A172 (cell line): ENCODE results near the gene PCP2. TPM values are rescaled to one million over a fixed set of nuclear protein-coding genes. Genes with fewer than 3 reads are reported as not detected.

Experiments used
- DNase-seq: peaks from one replicate; pipeline ENCODE4 v3.0.0-alpha.2; 2015; ENCODE audit warnings: low spot score
- total RNA-seq: library from RNA; depleted of rRNA; stranded (reverse); fragments of >200 nt; shearing (Covaris generic); gene quantifications from 2 replicates; pipeline ENCODE4 v1.2.3, GENCODE V29; 2014; rRNA removed

The PCP2 gene
- not detected in 2 replicates for total RNA-seq

DNA sequence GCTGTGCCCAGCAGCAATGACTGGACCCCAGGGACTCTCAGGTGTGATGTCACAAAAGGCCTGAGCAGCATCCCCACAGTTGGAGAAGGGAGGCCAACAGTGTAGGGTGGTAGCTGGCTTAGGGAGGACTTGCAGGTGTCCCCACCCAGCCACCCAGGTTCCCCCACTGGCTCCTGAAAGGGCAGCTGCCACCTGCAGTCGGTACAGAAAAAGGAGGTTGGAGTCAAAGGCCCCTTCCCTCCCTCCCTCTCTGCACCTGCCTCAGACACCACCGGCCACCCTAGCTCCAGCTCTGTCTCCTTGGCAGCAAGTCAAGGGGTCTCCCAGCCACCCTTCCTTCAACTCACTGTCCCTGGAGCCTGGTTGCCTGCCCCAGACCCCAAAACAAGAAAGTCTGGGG is at the start of gene PCP2:
Gene PCP2 (minus strand): TSS at position 22 of the 400 bp plus-strand sequence. CDS start 262 bp downstream, outside the sequence.
- no peak for DNase-seq

DNA sequence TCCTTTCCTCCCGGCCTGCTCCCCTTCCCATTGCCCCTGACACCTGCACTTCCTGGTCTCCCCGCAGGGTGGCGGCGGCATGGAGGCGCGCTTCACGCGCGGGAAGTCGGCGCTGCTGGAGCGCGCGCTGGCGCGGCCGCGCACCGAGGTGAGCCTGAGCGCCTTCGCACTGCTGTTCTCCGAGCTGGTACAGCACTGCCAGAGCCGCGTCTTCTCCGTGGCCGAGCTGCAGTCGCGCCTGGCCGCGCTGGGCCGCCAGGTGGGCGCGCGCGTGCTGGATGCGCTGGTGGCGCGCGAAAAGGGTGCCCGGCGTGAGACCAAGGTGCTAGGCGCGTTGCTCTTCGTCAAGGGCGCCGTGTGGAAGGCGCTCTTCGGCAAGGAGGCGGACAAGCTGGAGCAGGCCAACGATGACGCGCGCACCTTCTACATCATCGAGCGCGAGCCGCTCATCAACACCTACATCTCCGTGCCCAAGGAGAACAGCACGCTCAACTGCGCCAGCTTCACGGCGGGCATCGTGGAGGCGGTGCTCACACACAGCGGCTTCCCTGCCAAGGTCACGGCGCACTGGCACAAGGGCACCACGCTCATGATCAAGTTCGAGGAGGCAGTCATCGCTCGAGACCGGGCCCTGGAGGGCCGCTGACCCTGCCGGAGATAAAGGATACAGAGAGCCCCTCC is 48.8 kb upstream of the PCP2 start:
- DNase-seq, result no peak

DNA sequence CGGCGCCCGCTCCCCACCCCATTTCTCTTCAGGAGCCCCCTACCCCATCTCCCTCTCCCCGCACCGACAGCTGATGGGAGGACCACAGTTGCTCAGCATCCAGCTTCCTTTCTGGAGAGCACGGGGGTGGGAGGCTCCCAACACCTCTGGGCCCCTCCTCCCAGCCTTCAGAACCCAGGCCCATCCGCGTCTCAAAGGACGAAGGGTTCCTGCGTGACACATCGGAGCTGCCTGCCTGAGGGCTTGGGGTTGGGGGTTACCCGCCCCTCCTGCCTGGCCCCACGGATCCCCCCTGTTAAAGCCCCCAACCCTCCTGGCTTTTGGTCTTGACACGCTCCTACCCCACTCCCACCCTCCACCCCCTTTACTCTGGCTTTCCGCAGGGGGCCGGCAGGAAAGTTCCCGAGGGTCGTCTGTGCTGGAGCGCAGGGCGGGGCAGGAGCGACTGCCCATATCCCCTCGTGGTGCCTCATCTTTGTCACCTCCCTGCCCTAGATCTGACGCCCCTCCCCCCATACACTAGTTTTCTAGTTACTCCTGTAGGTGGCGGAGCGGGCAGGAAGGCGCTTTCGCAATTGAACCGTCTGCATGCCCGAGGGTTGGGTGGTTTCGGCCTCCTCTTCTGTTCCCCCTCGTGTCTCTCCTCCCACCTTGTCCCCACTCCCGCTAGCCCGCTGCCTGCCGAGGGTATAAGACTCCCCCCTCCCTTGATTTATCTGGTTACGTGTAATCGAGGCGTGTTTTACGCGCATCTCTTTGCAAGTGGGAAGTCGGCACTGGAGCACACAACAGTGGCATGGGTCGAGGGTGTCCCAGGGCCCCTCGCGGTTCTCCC is 48.0 kb upstream of the PCP2 start:
- DNase-seq, result peak; percentile 43

DNA sequence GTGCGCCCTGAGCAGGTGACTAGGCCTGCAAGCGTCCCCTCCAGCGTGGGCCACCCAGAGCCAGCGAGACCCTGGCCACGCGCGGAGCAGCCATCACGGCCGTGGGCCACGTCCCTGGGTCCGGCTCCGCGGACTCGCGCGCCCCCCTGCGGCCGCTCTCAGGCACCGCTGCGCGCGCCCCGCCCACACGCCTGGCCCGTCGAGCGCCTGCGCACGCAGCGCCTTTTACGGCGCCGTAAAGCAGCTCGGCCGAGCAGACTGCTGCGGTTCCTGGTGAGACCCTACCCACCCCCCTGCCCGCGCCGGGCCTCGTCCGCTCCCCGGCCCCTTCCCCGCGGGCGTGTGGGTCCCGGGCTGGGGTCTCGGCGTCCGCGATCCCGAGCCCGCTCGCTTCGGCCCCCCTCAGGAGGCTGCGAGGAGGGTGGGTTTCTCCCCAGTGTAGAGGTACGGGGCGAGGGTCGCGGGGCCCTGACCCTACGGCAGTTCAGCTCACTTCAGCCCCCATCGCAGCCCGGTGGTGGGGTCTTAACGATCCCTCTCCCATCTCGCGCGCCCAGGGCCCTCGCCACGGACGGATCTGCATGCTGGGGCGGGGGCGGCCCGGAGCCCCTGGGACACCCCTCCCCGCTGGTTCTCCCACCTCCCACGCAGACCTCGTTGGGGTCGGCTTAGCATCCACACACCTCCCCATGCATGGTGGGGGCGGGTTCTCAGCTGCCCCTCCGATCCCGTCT is 47.3 kb upstream of the PCP2 start, which contains the start of gene TRAPPC5:
Gene TRAPPC5 (plus strand): TSS at position 228 of the 734 bp plus-strand sequence. CDS start 1,421 bp downstream, outside the sequence.
- peak; percentile 41 for DNase-seq

DNA sequence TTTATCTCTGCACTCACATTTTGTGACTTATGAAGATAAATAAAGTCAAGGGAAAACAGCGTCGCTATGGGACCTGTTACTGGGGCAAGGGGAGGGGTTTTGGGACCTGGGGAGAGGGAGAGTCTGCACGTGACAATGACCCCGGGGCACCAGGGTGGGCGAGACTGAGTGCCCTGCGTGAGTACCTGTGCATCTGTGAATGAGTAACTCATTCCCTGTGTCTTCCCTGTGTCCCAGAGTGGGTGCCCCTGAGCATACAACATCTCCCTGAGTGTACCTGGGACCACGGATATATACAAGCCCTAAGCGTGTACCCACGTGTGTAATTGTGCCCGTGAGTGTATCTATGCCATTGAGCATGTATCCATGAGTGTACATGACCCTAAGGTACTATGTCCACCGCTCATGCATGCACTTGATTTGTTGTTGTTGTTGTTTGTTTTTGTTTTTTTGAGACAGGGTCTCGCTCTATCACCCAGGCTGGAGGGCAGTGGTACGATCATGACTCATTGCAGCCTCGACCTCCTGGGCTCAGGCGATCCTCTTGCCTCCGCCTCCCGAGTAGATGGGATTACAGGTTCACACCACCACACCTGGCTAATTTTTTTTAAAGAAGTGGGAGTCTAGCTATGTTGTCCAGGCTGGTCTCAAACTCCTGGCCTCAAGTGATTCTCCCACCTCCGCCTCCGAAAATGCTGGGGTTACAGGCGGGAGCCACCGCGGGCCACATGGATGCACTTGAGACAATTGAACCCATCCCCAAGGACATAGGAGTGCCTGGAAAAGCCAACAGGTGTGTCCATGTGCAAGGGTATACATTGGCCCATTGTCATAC is 46.5 kb upstream of the PCP2 start:
- no peak for DNase-seq

DNA sequence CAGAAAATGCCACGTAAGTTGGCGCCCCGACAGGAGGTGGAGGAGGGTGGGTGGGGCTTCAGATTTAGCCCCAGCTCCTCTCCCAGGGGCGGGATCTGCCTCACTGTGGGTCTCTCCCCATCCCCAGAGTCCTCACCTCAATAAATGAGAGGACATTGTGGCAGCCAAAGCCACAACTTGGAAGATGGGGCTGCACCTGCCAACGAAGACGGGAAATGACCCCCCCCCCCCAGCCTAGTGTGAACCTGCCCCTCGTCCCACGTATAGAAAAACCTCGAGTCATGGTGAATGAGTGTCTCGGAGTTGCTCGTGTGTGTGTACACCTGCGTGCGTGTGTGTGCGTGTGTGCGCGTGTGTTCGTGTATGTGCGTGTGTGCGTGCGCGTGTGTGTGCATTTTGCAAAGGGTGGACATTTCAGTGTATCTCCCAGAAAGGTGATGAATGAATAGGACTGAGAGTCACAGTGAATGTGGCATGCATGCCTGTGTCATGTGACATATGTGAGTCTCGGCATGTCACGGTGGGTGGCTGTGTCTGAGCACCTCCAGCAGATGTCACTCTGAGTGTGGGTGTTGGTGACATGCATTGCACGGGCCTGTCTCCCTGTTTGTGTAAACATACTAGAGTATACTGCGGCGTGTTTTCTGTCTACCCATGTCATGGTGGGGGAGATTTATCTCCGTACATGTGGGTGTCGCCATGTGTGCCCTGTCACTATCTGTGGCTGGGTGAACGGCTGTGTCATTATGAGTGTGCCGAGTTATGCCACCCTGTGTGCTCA is 45.6 kb upstream of the PCP2 start:
- DNase-seq, result no peak

DNA sequence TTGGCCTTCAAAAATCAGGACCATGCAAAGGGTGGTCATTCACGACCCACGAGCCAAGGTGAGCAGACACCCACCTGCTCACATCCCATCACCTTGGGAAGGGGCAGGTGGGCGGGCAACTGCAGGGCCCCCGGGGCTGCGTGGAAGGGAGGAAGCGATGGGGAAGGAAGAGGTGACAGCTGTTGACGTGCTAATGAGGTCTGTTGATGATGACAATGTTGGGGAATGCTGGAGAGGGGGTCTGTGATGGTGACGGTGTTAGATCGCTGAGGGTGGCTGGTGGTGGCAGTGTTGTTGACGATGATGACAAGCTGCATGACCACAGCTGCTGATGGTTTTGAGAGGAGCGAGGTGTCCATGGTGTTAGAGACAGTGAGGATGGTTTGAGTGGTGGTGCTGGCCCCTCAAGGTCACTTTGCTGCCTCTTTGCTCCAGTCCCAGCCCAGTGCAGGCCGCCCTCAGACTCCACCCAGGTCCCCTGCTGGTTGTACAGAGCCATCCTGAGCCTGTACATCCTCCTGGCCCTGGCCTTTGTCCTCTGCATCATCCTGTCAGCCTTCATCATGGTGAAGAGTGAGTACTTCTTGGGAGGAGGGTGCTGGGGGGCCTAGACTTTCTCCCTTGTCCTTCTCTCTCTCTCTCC is 44.3 kb upstream of the PCP2 start:
- no peak for DNase-seq

DNA sequence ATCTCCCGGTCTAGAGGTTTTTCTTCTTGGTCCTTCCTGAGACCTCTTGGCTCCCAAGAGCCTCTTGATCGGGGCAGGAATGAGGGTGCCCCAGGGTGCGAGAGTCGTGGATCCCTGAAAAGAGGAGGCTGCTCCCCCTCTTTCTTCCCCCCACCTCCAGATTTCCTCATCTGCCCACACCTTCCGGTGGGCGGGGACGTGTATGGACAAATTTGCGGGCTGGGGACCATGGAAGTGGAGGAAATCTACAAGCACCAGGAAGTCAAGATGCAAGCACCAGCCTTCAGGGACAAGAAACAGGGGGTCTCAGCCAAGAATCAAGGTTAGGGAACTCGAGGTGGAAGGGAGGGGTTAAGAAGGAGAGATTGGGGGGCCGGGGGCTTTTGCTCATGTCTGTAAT is 43.3 kb upstream of the PCP2 start, which contains the start of gene MCEMP1:
Gene MCEMP1 (plus strand): TSS at position 237 of the 400 bp plus-strand sequence. CDS start 31 bp downstream, at position 268.
- DNase-seq, result no peak

DNA sequence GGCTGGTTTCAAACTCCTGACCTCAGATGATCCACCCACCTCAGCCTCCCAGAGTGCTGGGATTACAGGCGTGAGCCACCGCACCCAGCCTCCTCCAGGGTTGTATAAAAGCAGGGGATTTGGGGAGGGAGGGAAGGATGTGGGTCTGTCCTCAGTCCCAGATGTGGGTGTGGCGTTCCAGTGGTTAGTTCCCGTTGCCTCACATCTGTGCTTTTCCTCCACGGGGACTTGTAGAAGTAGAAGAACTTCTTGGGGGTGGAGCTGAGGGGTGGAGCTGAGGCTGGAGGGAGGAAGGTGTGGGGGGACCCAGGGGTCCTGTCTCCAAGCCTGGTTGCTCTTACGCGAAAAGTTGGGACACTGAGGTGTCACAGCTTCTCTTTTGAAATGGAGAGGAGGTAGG is 42.9 kb upstream of the PCP2 start:
- no peak for DNase-seq

DNA sequence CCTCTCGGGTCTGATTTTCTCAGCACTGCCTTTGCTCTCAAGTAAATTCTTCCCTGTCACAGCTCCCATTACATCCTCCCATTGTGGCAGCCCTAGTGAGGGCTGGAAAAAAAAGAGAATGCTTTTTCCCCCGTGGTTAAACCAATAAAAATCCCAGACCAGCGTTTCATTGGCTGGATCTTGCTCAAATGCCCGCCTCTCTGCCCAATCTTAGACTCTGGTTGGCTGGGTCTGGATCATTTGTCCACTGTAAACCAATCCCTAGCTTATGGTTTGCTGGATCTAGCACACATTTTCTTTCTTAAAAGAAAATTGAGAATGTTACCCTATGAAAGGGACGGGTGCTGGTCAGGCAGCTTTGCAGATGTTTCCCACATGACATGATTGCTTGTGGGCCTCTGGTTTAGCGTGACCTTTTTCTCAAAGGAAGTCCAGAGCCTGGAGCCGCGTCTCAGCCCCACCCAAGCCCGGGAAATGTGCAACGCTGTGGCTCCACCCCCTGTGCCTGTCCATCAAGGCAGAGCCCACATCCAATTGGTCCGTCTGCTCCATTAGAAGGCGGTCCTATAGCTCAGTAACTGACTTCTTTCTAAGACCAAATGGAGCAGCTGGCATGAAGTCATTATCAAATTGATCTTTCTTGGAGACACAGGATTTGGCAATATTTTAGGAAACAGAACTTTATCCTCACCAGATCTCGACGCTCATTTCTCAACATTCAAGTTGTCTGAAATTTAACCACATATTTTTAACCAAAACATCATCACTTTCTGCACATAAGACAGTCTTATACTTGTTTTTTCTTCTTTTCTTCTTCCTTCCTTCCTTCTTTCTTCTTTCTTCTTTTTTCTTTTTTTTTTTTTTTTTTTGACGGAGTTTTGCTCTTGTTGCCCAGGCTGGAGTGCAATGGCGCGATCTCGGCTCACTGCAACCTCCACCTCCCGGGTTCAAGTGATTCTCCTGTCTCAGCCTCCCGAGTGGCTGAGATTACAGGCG is 40.8 kb upstream of the PCP2 start:
- peak; percentile 60 for DNase-seq

DNA sequence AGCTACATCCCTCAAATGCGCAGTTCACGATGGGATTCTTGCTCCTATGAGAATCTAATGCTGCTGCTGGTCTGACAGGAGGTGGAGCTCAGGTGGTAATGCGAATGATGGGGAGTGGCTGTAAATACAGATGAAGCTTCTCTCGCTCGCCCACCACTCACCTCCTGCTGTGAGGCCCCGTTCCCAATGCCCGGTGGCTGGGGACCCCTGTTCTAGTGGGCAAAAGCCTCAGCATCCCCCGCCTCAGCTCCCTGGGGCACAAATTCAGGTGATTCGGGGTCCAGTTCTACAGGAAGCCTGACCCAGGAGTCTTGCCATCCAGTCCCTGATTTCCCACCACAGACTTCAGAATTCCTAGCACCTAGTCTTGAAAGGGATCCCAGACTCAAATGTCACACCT is 39.0 kb upstream of the PCP2 start:
- no peak for DNase-seq

DNA sequence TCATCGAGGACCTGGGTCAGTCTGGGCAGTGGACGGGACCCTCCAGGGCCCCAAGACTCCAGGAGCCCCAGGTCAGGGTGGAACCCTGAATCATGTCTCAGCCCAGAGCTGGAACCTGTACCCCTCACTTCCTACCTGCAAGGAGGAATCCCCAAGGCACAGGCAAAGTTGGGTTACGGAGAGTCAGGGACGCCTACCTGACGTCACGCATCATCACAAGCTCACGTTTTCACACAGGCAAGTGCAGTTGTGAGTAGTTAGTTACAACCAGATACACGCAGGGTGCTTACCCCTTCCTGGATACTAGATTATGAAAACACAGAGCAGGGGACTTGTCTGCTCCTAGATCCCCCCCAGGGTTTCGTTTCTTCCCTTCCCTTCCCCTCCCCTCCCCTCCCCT is 37.3 kb upstream of the PCP2 start:
- no peak for DNase-seq

DNA sequence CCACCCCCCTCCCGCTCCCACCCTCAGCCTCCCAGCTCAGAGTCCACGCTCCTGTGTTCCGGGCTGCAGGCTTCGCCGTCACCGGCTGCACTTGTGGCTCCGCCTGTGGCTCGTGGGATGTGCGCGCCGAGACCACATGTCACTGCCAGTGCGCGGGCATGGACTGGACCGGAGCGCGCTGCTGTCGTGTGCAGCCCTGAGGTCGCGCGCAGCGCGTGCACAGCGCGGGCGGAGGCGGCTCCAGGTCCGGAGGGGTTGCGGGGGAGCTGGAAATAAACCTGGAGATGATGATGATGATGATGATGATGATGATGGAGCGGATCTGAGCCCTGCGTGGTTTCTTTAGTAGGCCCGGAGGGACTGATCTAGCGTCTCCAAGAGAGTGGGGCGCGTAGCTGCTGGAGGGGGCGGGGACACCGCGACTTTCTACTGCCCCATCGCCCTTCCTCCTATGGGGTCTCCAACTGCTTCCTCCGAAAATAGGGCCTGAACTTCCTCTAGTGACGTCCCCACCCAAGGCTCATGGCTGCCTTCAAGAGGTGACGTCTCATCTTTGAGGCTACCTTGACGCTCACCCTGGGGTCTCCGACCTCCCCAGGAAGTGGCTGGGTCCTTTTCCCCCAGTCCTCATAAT is 36.7 kb upstream of the PCP2 start:
- no peak for DNase-seq

DNA sequence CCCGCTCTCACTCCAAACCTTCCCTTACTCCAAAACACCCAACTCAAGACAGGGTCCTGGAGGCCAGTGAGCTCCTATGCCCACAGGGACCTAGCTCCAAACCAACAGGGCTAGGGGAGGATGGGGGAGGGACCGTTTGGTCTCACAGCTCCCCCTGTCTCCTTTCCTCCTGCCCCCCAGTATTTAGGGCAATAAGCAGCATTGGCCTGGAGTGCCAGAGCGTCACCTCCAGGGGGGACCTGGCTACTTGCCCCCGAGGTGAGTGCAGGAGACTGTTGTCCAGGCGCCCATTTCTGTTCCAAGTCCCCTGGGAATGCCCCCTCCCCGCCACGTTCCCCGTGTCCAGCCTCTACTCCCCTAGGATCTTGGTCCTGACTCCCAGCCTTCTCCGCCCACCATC is 36.1 kb upstream of the PCP2 start:
- no peak for DNase-seq

DNA sequence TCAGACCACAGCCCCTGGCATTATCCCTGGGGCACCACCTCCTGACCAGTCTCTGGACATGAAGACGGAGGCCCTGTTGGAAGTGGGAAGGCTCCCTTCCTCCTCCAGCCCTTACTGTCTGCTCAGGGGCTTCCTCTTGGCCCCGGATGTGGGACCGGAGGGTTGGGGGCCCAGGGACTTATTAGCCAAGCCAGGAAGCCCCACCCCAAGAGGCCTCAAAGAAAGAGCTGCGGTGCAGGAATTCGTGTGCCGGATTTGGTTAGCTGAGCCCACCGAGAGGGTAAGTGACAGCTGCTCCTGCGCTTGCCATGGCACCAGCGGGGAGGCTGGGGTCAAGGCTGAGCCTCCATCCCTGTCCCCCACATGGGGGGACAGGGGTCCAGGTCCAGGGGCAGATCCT is 35.3 kb upstream of the PCP2 start, which contains the start of gene RETN:
Gene RETN (plus strand): TSS at position 208 of the 400 bp plus-strand sequence. CDS start 278 bp downstream, outside the sequence.
- no peak for DNase-seq

DNA sequence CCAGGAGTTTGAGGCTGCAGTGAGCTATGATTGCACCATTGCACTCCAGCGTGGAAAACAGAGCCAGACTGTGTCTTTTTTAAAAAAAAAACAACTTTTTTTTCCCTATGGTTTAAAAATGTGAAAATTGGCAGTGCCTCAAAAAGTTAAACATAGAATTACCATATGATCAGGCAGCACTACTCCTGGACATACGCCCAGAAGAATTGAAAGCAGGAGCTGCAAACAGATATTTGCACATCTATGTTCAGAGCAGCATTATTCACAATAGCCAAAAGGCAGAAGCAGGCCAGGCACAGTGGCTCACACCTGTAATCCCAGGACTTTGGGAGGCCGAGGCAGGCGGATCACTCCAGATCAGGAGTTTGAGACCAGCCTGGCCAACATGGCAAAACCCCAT is 31.6 kb upstream of the PCP2 start:
- DNase-seq, result no peak

DNA sequence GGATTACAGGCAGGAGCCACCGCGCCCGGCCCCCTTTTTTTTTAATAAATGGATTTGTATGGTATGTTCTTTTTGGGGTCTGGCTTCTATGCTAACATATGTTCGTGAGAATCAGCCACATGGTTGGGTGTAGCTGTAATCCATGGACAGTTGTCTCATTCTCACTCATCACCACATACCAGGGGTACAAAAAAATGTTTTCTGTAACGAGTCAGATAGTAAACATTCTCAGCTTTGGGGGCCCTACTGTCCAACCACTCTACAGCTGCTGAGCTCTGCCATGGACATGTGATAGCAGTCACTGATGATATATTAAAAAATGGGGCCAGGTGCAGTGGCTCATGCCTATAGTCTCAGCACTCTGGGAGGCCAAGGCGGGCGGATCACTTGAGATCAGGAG is 30.2 kb upstream of the PCP2 start:
- DNase-seq, result no peak

DNA sequence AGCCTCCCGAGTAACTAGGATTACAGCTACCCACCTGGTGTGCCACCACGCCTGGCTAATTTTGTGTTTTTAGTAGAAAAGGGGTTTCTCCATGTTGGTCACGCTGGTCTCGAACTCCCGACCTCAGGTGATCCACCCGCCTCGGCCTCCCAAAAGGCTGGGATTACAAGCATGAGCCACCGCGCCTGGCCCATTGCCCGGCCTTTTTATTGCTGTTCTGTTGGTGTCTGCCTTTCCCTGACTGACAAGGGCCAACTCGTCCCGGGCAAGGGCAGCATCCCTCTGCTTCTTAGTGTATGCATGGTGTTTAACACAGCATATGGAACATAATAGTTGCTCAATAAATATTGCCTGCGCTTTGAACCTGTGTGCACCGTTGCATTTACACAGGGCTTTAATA is 29.1 kb upstream of the PCP2 start:
- no peak for DNase-seq
